ENCODE data around the gene XRCC1. TPM values are rescaled to one million over a fixed set of nuclear protein-coding genes. Genes with fewer than 3 reads are reported as not detected.

Gene XRCC1
- total RNA-seq, 2 experiments from 2014 or later, result 27.2 to 35.9 TPM

DNA sequence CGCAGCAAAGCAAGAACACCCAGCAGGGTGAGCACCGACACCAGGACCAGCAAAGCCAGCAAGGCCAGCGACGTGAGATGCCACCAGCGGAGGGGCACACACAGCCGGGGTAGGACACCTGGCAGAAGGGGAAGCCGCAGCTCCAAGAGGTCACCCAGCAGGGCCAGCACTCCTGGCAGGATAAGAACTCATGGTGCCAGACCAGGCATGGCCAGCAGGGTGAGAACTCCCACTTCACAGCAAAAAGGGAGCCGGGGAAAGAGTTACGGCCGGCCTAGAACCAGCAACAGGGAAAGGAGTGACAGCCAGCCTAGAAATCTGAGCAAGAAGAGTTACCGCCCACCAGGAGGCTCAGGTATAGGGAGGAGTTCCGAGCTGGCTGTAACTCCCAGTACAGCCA, 37.0 kb upstream of the XRCC1 start:
- BruUV-seq (replicated peaks), result no TSS peak
- H3K4me1 ChIP-seq (ENCODE audit: insufficient read depth, low read length, poor library complexity, severe bottlenecking), result no peaks in the 10 kb centered on the region
- no peaks in the 10 kb centered on the region for H3K9me3 ChIP-seq (ENCODE audit: low read length)
- TF ChIP-seq EZH2phosphoT487 (IDR thresholded peaks at IDR 0.05; ENCODE audit: borderline replicate concordance, low read depth, low read length), result no peak
- TF ChIP-seq, protein P1, sequence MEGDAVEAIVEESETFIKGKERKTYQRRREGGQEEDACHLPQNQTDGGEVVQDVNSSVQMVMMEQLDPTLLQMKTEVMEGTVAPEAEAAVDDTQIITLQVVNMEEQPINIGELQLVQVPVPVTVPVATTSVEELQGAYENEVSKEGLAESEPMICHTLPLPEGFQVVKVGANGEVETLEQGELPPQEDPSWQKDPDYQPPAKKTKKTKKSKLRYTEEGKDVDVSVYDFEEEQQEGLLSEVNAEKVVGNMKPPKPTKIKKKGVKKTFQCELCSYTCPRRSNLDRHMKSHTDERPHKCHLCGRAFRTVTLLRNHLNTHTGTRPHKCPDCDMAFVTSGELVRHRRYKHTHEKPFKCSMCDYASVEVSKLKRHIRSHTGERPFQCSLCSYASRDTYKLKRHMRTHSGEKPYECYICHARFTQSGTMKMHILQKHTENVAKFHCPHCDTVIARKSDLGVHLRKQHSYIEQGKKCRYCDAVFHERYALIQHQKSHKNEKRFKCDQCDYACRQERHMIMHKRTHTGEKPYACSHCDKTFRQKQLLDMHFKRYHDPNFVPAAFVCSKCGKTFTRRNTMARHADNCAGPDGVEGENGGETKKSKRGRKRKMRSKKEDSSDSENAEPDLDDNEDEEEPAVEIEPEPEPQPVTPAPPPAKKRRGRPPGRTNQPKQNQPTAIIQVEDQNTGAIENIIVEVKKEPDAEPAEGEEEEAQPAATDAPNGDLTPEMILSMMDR (conservative IDR thresholded peaks at IDR 0.05; ENCODE audit: low read length), result no peak
- intact Hi-C loops (cut with micrococcal nuclease; ENCODE audit: unreplicated experiment), result no loop called here
- ChIA-PET POLR2A (no interaction called here), CTCF (ENCODE audit: unreplicated experiment) (no interaction called here)
- no peak overlapping the region for H2AFZ ChIP-seq (ENCODE audit: low read length)
- no peak overlapping the region for H3K4me2 ChIP-seq (ENCODE audit: low read length)
- H3K79me2 ChIP-seq (ENCODE audit: insufficient read depth, low read depth, low read length), result peaks cover 20% of the 10 kb centered on the region
- no peaks in the 10 kb centered on the region for H4K20me1 ChIP-seq (ENCODE audit: insufficient read depth, low read length)
- H3K27ac ChIP-seq (ENCODE audit: low read depth, low read length, poor library complexity, severe bottlenecking), result no peak overlapping the region
- H3K9me2 ChIP-seq (ENCODE audit: insufficient read depth, low read length), result no peaks in the 10 kb centered on the region
- no peak overlapping the region for H3K4me3 ChIP-seq (ENCODE audit: low read depth, low read length, poor library complexity, severe bottlenecking)
- peaks cover 51% of the 10 kb centered on the region for H3K36me3 ChIP-seq (ENCODE audit: insufficient read depth, low read length)
- DNase-seq (ENCODE audit: low spot score), result no peak

DNA sequence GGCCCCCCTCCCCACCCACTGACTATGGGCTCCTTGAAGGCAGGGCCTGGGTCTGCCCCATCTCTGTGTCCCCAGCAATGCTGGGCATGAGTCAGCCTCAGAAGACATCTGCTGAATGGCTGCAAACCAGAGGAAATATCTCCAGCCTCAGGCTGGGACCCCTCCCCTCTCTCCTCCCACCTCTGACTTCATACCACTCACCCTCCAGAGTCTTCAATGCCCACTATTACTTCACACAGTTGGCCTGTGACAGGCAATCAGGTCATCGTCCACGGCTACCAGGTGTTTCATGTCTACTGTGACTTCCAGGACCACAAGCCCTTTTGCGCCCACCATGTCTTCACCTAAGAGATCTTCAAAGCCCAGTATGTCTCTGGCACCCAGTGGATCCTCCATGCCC, 36.5 kb upstream of the XRCC1 start, which contains the start of gene SRRM5:
Gene SRRM5 (plus strand): TSS at position 301 of the 400 bp plus-strand sequence. CDS start 34 bp downstream, at position 335.
- Histone ChIP-seq H2AFZ (ENCODE audit: low read length) (no peak within 1 kb of the TSS), H3K4me1 (ENCODE audit: insufficient read depth, low read length, poor library complexity, severe bottlenecking) (no peaks in the 10 kb centered on the region), H3K79me2 (ENCODE audit: insufficient read depth, low read depth, low read length) (peaks cover 14% of the 10 kb centered on the region), H3K27ac (ENCODE audit: low read depth, low read length, poor library complexity, severe bottlenecking) (no peak within 1 kb of the TSS), H3K36me3 (ENCODE audit: insufficient read depth, low read length) (peaks cover 56% of the 10 kb centered on the region), H3K4me3 (ENCODE audit: low read depth, low read length, poor library complexity, severe bottlenecking) (no peak within 1 kb of the TSS), H4K20me1 (ENCODE audit: insufficient read depth, low read length) (no peaks in the 10 kb centered on the region), H3K4me2 (ENCODE audit: low read length) (no peak within 1 kb of the TSS), H3K9me2 (ENCODE audit: insufficient read depth, low read length) (no peaks in the 10 kb centered on the region), H3K9me3 (ENCODE audit: low read length) (no peaks in the 10 kb centered on the region)
- TF ChIP-seq, protein P1 (conservative IDR thresholded peaks at IDR 0.05; ENCODE audit: low read length), result no peak
- no peak for TF ChIP-seq EZH2phosphoT487 (IDR thresholded peaks at IDR 0.05; ENCODE audit: borderline replicate concordance, low read depth, low read length)
- intact Hi-C loops (cut with micrococcal nuclease; ENCODE audit: unreplicated experiment), result no loop called here
- POLR2A ChIA-PET, result no interaction called here
- no TSS peak for BruUV-seq (replicated peaks)
- CTCF ChIA-PET (ENCODE audit: unreplicated experiment), result no interaction called here
- DNase-seq (ENCODE audit: low spot score), result no peak

DNA sequence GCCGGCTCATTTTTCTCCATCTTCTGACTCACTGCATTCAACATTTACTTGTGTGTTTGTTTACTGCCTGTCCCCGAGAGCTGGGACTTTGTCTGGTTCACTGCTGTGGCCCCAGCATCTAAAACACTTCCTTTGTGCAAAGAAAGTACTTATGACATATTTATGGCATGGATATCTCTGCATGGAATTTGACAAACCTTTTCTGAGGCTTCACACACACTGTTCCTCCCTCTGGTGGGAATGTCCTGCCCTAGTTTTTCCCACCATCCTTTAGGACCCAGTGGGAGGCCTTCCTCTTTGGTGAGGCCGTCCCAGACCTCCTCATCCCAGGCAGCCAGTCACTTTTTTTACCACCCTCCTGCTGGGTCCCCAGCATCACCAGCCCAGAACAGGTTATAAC, 35.2 kb upstream of the XRCC1 start:
- no peaks in the 10 kb centered on the region for H3K9me2 ChIP-seq (ENCODE audit: insufficient read depth, low read length)
- ChIA-PET CTCF (ENCODE audit: unreplicated experiment) (no interaction called here), POLR2A (no interaction called here)
- H3K27ac ChIP-seq (ENCODE audit: low read depth, low read length, poor library complexity, severe bottlenecking), result no peak overlapping the region
- no peak overlapping the region for H3K4me3 ChIP-seq (ENCODE audit: low read depth, low read length, poor library complexity, severe bottlenecking)
- no peak overlapping the region for H2AFZ ChIP-seq (ENCODE audit: low read length)
- H3K4me2 ChIP-seq (ENCODE audit: low read length), result no peak overlapping the region
- no peaks in the 10 kb centered on the region for H4K20me1 ChIP-seq (ENCODE audit: insufficient read depth, low read length)
- H3K36me3 ChIP-seq (ENCODE audit: insufficient read depth, low read length), result peaks cover 64% of the 10 kb centered on the region
- TF ChIP-seq, protein P1 (conservative IDR thresholded peaks at IDR 0.05; ENCODE audit: low read length), result no peak
- no peak for TF ChIP-seq EZH2phosphoT487 (IDR thresholded peaks at IDR 0.05; ENCODE audit: borderline replicate concordance, low read depth, low read length)
- no peaks in the 10 kb centered on the region for H3K4me1 ChIP-seq (ENCODE audit: insufficient read depth, low read length, poor library complexity, severe bottlenecking)
- no TSS peak for BruUV-seq (replicated peaks)
- peaks cover 2% of the 10 kb centered on the region; the same call in 1 of the 2 replicates for H3K79me2 ChIP-seq (ENCODE audit: insufficient read depth, low read depth, low read length)
- intact Hi-C loops (cut with micrococcal nuclease; ENCODE audit: unreplicated experiment), result no loop called here
- DNase-seq (ENCODE audit: low spot score), result no peak
- no peaks in the 10 kb centered on the region for H3K9me3 ChIP-seq (ENCODE audit: low read length)

All from OCI-LY7 (cell line).